GM21515 (cell line): ENCODE data around the gene BRSK2.
"Not testable (repeated sequence)": the region's sequence is repeated elsewhere in the genome, so short reads cannot be mapped to it uniquely, and the experiment has no call there.

Experiments used
- ATAC-seq: cut with Tn5 transposase; IDR thresholded peaks from one replicate; pipeline ENCODE4 v1.9.1; 2021; ENCODE audit not compliant: unreplicated experiment

Gene BRSK2

GRCh38 chr11:1353383-1354124, 36.2 kb upstream of the BRSK2 start:
- no peak for ATAC-seq

GRCh38 chr11:1354125-1354938, 35.4 kb upstream of the BRSK2 start:
- no peak for ATAC-seq

GRCh38 chr11:1356007-1356435, 33.7 kb upstream of the BRSK2 start:
- ATAC-seq = no peak

- ATAC-seq = no peak
These were observed 33.2 kb upstream of the BRSK2 start for GRCh38 chr11:1356478-1356960.

GRCh38 chr11:1358286-1358685, 31.4 kb upstream of the BRSK2 start:
- ATAC-seq = no peak

- ATAC-seq = not testable (repeated sequence)
These were observed 30.8 kb upstream of the BRSK2 start for GRCh38 chr11:1358931-1359330.

- no peak for ATAC-seq
These were observed 30.2 kb upstream of the BRSK2 start for GRCh38 chr11:1359556-1359955.

- ATAC-seq = no peak
These were observed 29.4 kb upstream of the BRSK2 start for GRCh38 chr11:1360181-1360834.

- ATAC-seq = no peak
These were observed 28.8 kb upstream of the BRSK2 start for GRCh38 chr11:1360835-1361357.

- no peak for ATAC-seq
These were observed 27.9 kb upstream of the BRSK2 start for GRCh38 chr11:1361882-1362281.

GRCh38 chr11:1367721-1368120, 22.0 kb upstream of the BRSK2 start:
- no peak for ATAC-seq

GRCh38 chr11:1368216-1368615, 21.5 kb upstream of the BRSK2 start:
- ATAC-seq = no peak

GRCh38 chr11:1368966-1369365, 20.8 kb upstream of the BRSK2 start:
- ATAC-seq = no peak

GRCh38 chr11:1369371-1370005, 20.2 kb upstream of the BRSK2 start:
- no peak for ATAC-seq

- ATAC-seq = no peak
These were observed 19.3 kb upstream of the BRSK2 start for GRCh38 chr11:1370186-1371025.

GRCh38 chr11:1371026-1371325, 18.8 kb upstream of the BRSK2 start:
- no peak for ATAC-seq

- ATAC-seq = no peak
These were observed 18.4 kb upstream of the BRSK2 start for GRCh38 chr11:1371377-1371776.

- no peak for ATAC-seq
These were observed 17.8 kb upstream of the BRSK2 start for GRCh38 chr11:1371836-1372465.

- no peak for ATAC-seq
These were observed 17.1 kb upstream of the BRSK2 start for GRCh38 chr11:1372660-1373059.
